GM23338 (cell line): ENCODE results near the gene NAA20. TPM values are rescaled to one million over a fixed set of nuclear protein-coding genes. Genes with fewer than 3 reads are reported as not detected.

Experiments used
- ATAC-seq: fragments of 200-7000 bp; cut with Tn5 transposase; 3 replicates; pipeline ENCODE4 v1.9.1; 2020
- DNase-seq: peaks from one replicate; pipeline ENCODE4 v3.0.0-alpha.2; 2015; ENCODE audit warnings: low spot score
- H2AFZ ChIP-seq: fragments of 200-600 bp; sonication (generic); 2 replicates; pipeline ENCODE4 v1.8.0; 2016; ENCODE audit warnings: antibody characterized with exemption, mild to moderate bottlenecking, moderate library complexity
- H3F3A ChIP-seq: fragments of 200-600 bp; sonication (generic); replicated peaks from 2 replicates; pipeline ENCODE4 v1.8.0; 2017; ENCODE audit warnings: antibody characterized with exemption, mixed run types, low read depth
- H3K27ac ChIP-seq: fragments of 200-600 bp; sonication (generic); 2 replicates; pipeline ENCODE4 v1.6.1; 2016; ENCODE audit warnings: low read depth
- H3K27me3 ChIP-seq: fragments of 200-600 bp; sonication (generic); 2 replicates; pipeline ENCODE4 v1.8.0; 2016; ENCODE audit warnings: mild to moderate bottlenecking, mixed run types, moderate library complexity; ENCODE audit not compliant: insufficient read depth
- H3K36me3 ChIP-seq: fragments of 200-600 bp; sonication (generic); 2 replicates; pipeline ENCODE4 v1.8.0; 2016; ENCODE audit warnings: mild to moderate bottlenecking; ENCODE audit not compliant: insufficient read depth
- H3K4me1 ChIP-seq: fragments of 200-600 bp; sonication (generic); 2 replicates; pipeline ENCODE4 v1.8.0; 2016; ENCODE audit warnings: mild to moderate bottlenecking, moderate library complexity; ENCODE audit not compliant: insufficient read depth
- H3K4me2 ChIP-seq: fragments of 200-600 bp; sonication (generic); 2 replicates; pipeline ENCODE4 v1.7.1; 2017; ENCODE audit warnings: mixed run types
- H3K4me3 ChIP-seq: fragments of 200-600 bp; sonication (generic); 2 replicates; pipeline ENCODE4 v1.6.1; 2016; ENCODE audit warnings: mixed run types
- H3K79me2 ChIP-seq: fragments of 200-600 bp; sonication (generic); replicated peaks from 2 replicates; pipeline ENCODE4 v1.8.0; 2017; ENCODE audit warnings: mild to moderate bottlenecking; ENCODE audit not compliant: insufficient read depth
- H3K9me2 ChIP-seq: fragments of 200-600 bp; sonication (generic); 2 replicates; pipeline ENCODE4 v1.8.0; 2017; ENCODE audit not compliant: insufficient read depth
- H4K20me1 ChIP-seq: fragments of 200-600 bp; sonication (generic); replicated peaks from 2 replicates; pipeline ENCODE4 v1.8.0; 2017; ENCODE audit warnings: mild to moderate bottlenecking; ENCODE audit not compliant: insufficient read depth
- H3K27ac Mint-ChIP-seq: 2 replicates; pipeline ENCODE4 v1.8.0; 2020; ENCODE audit warnings: inconsistent platforms, mild to moderate bottlenecking, moderate library complexity, mixed read lengths
- H3K27me3 Mint-ChIP-seq: 3 replicates; pipeline ENCODE4 v1.8.0; 2022; ENCODE audit warnings: low read depth, mild to moderate bottlenecking, moderate library complexity, mixed read lengths, inconsistent platforms; ENCODE audit not compliant: insufficient read depth, poor library complexity
- H3K36me3 Mint-ChIP-seq: 3 replicates; pipeline ENCODE4 v1.8.0; 2021; ENCODE audit warnings: low read depth, mild to moderate bottlenecking, inconsistent platforms, moderate library complexity, mixed read lengths
- H3K4me1 Mint-ChIP-seq: 3 replicates; pipeline ENCODE4 v1.8.0; 2020; ENCODE audit warnings: mild to moderate bottlenecking, inconsistent platforms, mixed read lengths
- H3K4me3 Mint-ChIP-seq: 3 replicates; pipeline ENCODE4 v1.8.0; 2021; ENCODE audit warnings: moderate library complexity, mild to moderate bottlenecking, inconsistent platforms, mixed read lengths
- H3K9me3 Mint-ChIP-seq: 3 replicates; pipeline ENCODE4 v1.8.0; 2020; ENCODE audit warnings: moderate library complexity, mild to moderate bottlenecking, inconsistent platforms, mixed read lengths
- CREB1 ChIP-seq: fragments of 250-450 bp; sonication (Bioruptor Pico); IDR thresholded peaks from 2 replicates; pipeline ENCODE4 v1.5.0; 2020; ENCODE audit warnings: low read depth, mild to moderate bottlenecking, moderate library complexity
- EZH2 ChIP-seq: fragments of 200-600 bp; sonication (generic); IDR thresholded peaks from one replicate; pipeline ENCODE4 v1.8.0; 2017; ENCODE audit warnings: antibody characterized with exemption, mild to moderate bottlenecking, low read depth; ENCODE audit not compliant: unreplicated experiment
- EZH2phosphoT487 ChIP-seq: fragments of 200-600 bp; sonication (generic); IDR thresholded peaks from one replicate; pipeline ENCODE4 v1.8.1; 2018; ENCODE audit warnings: antibody characterized with exemption; ENCODE audit not compliant: unreplicated experiment
- JUNB ChIP-seq: IDR thresholded peaks from one replicate; pipeline ENCODE4 v1.6.1; 2016; ENCODE audit warnings: antibody characterized with exemption; ENCODE audit not compliant: unreplicated experiment
- NANOG ChIP-seq: IDR thresholded peaks from 2 replicates; pipeline ENCODE4 v1.6.1; 2016; ENCODE audit warnings: antibody characterized with exemption, borderline replicate concordance
- POLR2AphosphoS5 ChIP-seq: IDR thresholded peaks from 2 replicates; pipeline ENCODE4 v1.6.1; 2016; ENCODE audit warnings: antibody characterized with exemption, low read depth
- STAT1 ChIP-seq: IDR thresholded peaks from one replicate; pipeline ENCODE4 v1.6.1; 2016; ENCODE audit warnings: antibody characterized with exemption; ENCODE audit not compliant: unreplicated experiment
- polyA plus RNA-seq: library from polyadenylated mRNA; unstranded; fragments of >200 nt; fragmentation: Nextera tagmentation; extraction: Ambion mirVana; gene quantifications from 2 replicates; pipeline ENCODE4 v1.2.1, GENCODE V29; 2016
- total RNA-seq: library from RNA; depleted of rRNA; stranded (reverse); fragments of >200 nt; shearing (Covaris generic); gene quantifications from 2 replicates; pipeline ENCODE4 v1.2.3, GENCODE V29; 2014
- TF ChIP-seq, protein P1 (sequence below), 2 experiments: fragments of 200-600 bp in 1 of 2; sonication (generic) in 1 of 2; conservative IDR thresholded peaks; 2 replicates each; pipeline versions ENCODE4 v1.5.1 to v1.6.1; 2016 to 2017; ENCODE audit warnings: antibody characterized with exemption in 2 of 2, low read depth in 2 of 2, mild to moderate bottlenecking in 2 of 2, moderate library complexity in 1 of 2
- TF ChIP-seq, protein P2 (sequence below): fragments of 250-450 bp; sonication (Bioruptor Pico); IDR thresholded peaks from 2 replicates; pipeline ENCODE4 v1.5.0; 2020; ENCODE audit warnings: mild to moderate bottlenecking, moderate library complexity

Gene NAA20
- total and polyA plus RNA-seq, 2 experiments from 2014 or later: 28.7 to 117 TPM

DNA sequence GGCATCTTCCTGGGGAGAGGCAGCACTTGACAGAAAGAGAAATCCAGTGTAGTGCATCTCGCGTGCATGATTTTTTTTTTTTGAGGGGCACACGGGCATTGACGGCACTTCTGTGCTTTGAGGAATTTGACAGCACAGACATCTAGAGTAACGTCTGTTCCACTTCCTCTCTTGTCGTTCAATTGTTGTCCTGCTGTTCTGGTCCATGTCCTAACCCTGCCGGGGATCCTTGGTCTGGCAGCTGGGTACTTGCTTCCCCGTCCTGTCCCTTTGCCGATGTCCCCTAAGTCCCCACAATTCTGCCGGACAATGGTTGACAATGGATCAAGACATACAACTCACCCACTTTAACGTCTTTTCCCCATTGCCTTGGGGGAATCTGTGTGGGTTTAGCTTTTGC lies 46.0 kb upstream of the NAA20 start:
- TF ChIP-seq, protein P1, sequence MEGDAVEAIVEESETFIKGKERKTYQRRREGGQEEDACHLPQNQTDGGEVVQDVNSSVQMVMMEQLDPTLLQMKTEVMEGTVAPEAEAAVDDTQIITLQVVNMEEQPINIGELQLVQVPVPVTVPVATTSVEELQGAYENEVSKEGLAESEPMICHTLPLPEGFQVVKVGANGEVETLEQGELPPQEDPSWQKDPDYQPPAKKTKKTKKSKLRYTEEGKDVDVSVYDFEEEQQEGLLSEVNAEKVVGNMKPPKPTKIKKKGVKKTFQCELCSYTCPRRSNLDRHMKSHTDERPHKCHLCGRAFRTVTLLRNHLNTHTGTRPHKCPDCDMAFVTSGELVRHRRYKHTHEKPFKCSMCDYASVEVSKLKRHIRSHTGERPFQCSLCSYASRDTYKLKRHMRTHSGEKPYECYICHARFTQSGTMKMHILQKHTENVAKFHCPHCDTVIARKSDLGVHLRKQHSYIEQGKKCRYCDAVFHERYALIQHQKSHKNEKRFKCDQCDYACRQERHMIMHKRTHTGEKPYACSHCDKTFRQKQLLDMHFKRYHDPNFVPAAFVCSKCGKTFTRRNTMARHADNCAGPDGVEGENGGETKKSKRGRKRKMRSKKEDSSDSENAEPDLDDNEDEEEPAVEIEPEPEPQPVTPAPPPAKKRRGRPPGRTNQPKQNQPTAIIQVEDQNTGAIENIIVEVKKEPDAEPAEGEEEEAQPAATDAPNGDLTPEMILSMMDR (conservative IDR thresholded peaks at IDR 0.05; ENCODE audit: low read depth in 2 of 2): no peak
- TF ChIP-seq STAT1: no peak
- Mint-ChIP-seq H3K4me1 (peaks cover 5% of the 10 kb centered on the region; the same call in 1 of the 3 replicates), H3K27me3 (peaks cover 6% of the 10 kb centered on the region), H3K36me3 (no peaks in the 10 kb centered on the region), H3K27ac (no peak overlapping the region), H3K9me3 (no peaks in the 10 kb centered on the region), H3K4me3 (no peak overlapping the region)
- H3K27me3 ChIP-seq: no peaks in the 10 kb centered on the region
- no peak for ATAC-seq
- H3K27ac ChIP-seq: no peak overlapping the region
- no peaks in the 10 kb centered on the region for H3K36me3 ChIP-seq
- H3K4me2 ChIP-seq: no peak overlapping the region
- H3K9me2 ChIP-seq: no peaks in the 10 kb centered on the region
- no peaks in the 10 kb centered on the region for H3F3A ChIP-seq
- H3K79me2 ChIP-seq: no peaks in the 10 kb centered on the region
- DNase-seq: no peak
- no peaks in the 10 kb centered on the region for H4K20me1 ChIP-seq
- no peak overlapping the region for H3K4me3 ChIP-seq
- H2AFZ ChIP-seq: no peak overlapping the region
- H3K4me1 ChIP-seq: no peaks in the 10 kb centered on the region

DNA sequence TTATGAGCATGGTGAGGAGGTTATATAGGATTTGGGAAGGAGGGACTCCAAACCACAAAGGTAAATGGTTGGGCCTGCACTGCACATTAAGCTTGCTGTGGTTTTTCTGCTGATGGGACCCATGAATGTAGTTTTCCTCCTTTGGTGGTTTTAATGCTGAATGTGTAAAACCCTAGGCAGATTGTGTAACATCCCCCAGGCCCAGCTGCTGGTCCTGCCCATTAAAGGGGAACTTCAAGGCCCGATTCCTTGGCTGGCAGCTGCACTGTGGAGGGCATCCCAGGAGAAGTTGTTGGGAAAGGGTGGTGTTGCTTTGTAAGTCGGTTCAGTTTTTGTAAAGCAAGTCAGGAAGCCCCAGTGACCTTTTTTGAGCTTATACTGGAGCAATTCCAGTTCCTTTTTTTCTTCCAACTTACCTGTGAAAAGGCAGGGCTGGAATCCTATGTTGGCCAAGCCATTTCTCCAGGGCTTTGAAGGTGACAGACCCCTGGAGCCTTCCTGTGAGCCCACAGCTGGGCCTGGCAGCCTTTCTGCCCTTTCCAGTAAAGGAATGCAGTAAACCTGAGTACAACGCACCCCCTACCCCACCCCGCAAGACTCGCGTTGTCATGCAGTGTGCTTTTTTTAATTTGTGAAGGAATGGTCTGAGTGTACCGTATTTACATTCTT lies 43.1 kb upstream of the NAA20 start:
- H3K9me2 ChIP-seq: no peaks in the 10 kb centered on the region
- no peaks in the 10 kb centered on the region for H3F3A ChIP-seq
- no peaks in the 10 kb centered on the region for H3K36me3 Mint-ChIP-seq
- H3K4me1 Mint-ChIP-seq: peaks cover 8% of the 10 kb centered on the region
- H2AFZ ChIP-seq: no peak overlapping the region
- H3K4me3 Mint-ChIP-seq: no peak overlapping the region
- no peak overlapping the region for H3K27ac ChIP-seq
- no peak for ATAC-seq
- H3K9me3 Mint-ChIP-seq: no peaks in the 10 kb centered on the region
- H3K4me2 ChIP-seq: no peak overlapping the region
- H3K4me1 ChIP-seq: no peaks in the 10 kb centered on the region
- no peaks in the 10 kb centered on the region for H3K79me2 ChIP-seq
- H3K27me3 ChIP-seq: no peaks in the 10 kb centered on the region
- H3K27me3 Mint-ChIP-seq: peaks cover 4% of the 10 kb centered on the region
- H3K4me3 ChIP-seq: no peak overlapping the region
- no peak for DNase-seq
- 0 out of 2 replicates have a peak overlapping the region, but pooled peaks have one; percentile 43 for H3K27ac Mint-ChIP-seq
- no peaks in the 10 kb centered on the region for H3K36me3 ChIP-seq
- no peaks in the 10 kb centered on the region for H4K20me1 ChIP-seq
- no peak for TF ChIP-seq EZH2phosphoT487
- no peak for TF ChIP-seq NANOG
- TF ChIP-seq CREB1: no peak
- TF ChIP-seq, protein P2, sequence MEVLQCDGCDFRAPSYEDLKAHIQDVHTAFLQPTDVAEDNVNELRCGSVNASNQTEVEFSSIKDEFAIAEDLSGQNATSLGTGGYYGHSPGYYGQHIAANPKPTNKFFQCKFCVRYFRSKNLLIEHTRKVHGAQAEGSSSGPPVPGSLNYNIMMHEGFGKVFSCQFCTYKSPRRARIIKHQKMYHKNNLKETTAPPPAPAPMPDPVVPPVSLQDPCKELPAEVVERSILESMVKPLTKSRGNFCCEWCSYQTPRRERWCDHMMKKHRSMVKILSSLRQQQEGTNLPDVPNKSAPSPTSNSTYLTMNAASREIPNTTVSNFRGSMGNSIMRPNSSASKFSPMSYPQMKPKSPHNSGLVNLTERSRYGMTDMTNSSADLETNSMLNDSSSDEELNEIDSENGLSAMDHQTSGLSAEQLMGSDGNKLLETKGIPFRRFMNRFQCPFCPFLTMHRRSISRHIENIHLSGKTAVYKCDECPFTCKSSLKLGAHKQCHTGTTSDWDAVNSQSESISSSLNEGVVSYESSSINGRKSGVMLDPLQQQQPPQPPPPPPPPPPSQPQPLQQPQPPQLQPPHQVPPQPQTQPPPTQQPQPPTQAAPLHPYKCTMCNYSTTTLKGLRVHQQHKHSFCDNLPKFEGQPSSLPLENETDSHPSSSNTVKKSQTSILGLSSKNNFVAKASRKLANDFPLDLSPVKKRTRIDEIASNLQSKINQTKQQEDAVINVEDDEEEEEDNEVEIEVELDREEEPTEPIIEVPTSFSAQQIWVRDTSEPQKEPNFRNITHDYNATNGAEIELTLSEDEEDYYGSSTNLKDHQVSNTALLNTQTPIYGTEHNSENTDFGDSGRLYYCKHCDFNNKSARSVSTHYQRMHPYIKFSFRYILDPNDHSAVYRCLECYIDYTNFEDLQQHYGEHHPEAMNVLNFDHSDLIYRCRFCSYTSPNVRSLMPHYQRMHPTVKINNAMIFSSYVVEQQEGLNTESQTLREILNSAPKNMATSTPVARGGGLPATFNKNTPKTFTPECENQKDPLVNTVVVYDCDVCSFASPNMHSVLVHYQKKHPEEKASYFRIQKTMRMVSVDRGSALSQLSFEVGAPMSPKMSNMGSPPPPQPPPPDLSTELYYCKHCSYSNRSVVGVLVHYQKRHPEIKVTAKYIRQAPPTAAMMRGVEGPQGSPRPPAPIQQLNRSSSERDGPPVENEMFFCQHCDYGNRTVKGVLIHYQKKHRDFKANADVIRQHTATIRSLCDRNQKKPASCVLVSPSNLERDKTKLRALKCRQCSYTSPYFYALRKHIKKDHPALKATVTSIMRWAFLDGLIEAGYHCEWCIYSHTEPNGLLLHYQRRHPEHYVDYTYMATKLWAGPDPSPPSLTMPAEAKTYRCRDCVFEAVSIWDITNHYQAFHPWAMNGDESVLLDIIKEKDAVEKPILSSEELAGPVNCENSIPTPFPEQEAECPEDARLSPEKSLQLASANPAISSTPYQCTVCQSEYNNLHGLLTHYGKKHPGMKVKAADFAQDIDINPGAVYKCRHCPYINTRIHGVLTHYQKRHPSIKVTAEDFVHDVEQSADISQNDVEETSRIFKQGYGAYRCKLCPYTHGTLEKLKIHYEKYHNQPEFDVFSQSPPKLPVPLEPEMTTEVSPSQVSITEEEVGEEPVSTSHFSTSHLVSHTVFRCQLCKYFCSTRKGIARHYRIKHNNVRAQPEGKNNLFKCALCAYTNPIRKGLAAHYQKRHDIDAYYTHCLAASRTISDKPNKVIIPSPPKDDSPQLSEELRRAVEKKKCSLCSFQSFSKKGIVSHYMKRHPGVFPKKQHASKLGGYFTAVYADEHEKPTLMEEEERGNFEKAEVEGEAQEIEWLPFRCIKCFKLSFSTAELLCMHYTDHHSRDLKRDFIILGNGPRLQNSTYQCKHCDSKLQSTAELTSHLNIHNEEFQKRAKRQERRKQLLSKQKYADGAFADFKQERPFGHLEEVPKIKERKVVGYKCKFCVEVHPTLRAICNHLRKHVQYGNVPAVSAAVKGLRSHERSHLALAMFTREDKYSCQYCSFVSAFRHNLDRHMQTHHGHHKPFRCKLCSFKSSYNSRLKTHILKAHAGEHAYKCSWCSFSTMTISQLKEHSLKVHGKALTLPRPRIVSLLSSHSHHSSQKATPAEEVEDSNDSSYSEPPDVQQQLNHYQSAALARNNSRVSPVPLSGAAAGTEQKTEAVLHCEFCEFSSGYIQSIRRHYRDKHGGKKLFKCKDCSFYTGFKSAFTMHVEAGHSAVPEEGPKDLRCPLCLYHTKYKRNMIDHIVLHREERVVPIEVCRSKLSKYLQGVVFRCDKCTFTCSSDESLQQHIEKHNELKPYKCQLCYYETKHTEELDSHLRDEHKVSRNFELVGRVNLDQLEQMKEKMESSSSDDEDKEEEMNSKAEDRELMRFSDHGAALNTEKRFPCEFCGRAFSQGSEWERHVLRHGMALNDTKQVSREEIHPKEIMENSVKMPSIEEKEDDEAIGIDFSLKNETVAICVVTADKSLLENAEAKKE (CRISPR knock-in tag): no peak
- no peak for TF ChIP-seq POLR2AphosphoS5
- TF ChIP-seq, protein P1 (conservative IDR thresholded peaks at IDR 0.05; ENCODE audit: low read depth in 2 of 2): no peak
- no peak for TF ChIP-seq JUNB
- no peak for TF ChIP-seq EZH2
- TF ChIP-seq STAT1: no peak
